NCI-H748 (cell line): Measurements from ENCODE around the gene RGS17.
"Not testable (repeated sequence)": the region's sequence is repeated elsewhere in the genome, so short reads cannot be mapped to it uniquely, and the experiment has no call there.

Experiments used
- DNase-seq: peaks from one replicate; lab custom pipeline; 2025; ENCODE audit not compliant: unreplicated experiment; lab: John Stamatoyannopoulos, UW

RGS17 gene

GRCh38 chr6:152999538-152999937 lies 131.5 kb downstream of the RGS17 start:
- not testable (repeated sequence) for DNase-seq

- DNase-seq: no peak
Measured at GRCh38 chr6:152993847-152994246, 137.2 kb downstream of the RGS17 start.

GRCh38 chr6:152993431-152993830 lies 137.7 kb downstream of the RGS17 start:
- no peak for DNase-seq

- no peak for DNase-seq
Measured at GRCh38 chr6:152986978-152987377, 144.1 kb downstream of the RGS17 start.

GRCh38 chr6:152985300-152985699 lies 145.8 kb downstream of the RGS17 start:
- not testable (repeated sequence) for DNase-seq

GRCh38 chr6:152984513-152984872 lies 146.6 kb downstream of the RGS17 start:
- peak; percentile 56 for DNase-seq

- peak; percentile 80 for DNase-seq
Measured at GRCh38 chr6:152983637-152984512, 147.2 kb downstream of the RGS17 start.

- DNase-seq: peak; percentile 99
Measured at GRCh38 chr6:152982904-152983636, 148.0 kb downstream of the RGS17 start, which contains the start of gene FBXO5. Gene FBXO5 (minus strand): TSS chr6:152983041. CDS start chr6:152982959, 82 bp downstream.

GRCh38 chr6:152981989-152982903 lies 148.8 kb downstream of the RGS17 start:
- DNase-seq: peak; percentile 62

- DNase-seq: no peak
Measured at GRCh38 chr6:152981219-152981618, 149.9 kb downstream of the RGS17 start.

GRCh38 chr6:152980656-152981055 lies 150.4 kb downstream of the RGS17 start:
- no peak for DNase-seq

GRCh38 chr6:152979116-152979515 lies 152.0 kb downstream of the RGS17 start:
- no peak for DNase-seq

GRCh38 chr6:152978058-152978457 lies 153.0 kb downstream of the RGS17 start:
- no peak for DNase-seq

GRCh38 chr6:152977556-152977955 lies 153.5 kb downstream of the RGS17 start:
- no peak for DNase-seq

- DNase-seq: no peak
Measured at GRCh38 chr6:152976749-152977148, 154.3 kb downstream of the RGS17 start.

GRCh38 chr6:152975204-152975915 lies 155.7 kb downstream of the RGS17 start:
- DNase-seq: no peak

- no peak for DNase-seq
Measured at GRCh38 chr6:152973916-152974315, 157.2 kb downstream of the RGS17 start.

- no peak for DNase-seq
Measured at GRCh38 chr6:152969688-152970418, 161.2 kb downstream of the RGS17 start.

GRCh38 chr6:152966168-152966894 lies 164.8 kb downstream of the RGS17 start:
- not testable (repeated sequence) for DNase-seq
